Measurements from ENCODE around the gene MED19.

- TF ChIP-seq CTCF (IDR thresholded peaks at IDR 0.05) (no peak), POLR2AphosphoS5 (IDR thresholded peaks at IDR 0.05; ENCODE audit: low read depth, low read length) (no peak), TCF7L2 (IDR thresholded peaks at IDR 0.05; ENCODE audit: low read depth, low read length) (no peak), SIN3A (IDR thresholded peaks at IDR 0.05; ENCODE audit: borderline replicate concordance, insufficient read depth, low read depth, low read length) (no peak), REST (IDR thresholded peaks at IDR 0.05; ENCODE audit: insufficient read depth in 1 of 2, low read depth in 2 of 2, low read length in 1 of 2) (no peak)
These were observed 48.0 kb downstream of the MED19 start for GRCh38 chr11:57663975-57664374.
